Nephron (organoid): ENCODE measurements around the gene SLC6A3.
"Not testable (repeated sequence)": the region's sequence is repeated elsewhere in the genome, so short reads cannot be mapped to it uniquely, and the experiment has no call there.

Experiments
- H3K27ac Mint-ChIP-seq, 3 experiments: 2 replicates each; pipeline ENCODE4 v1.8.0; 2020; ENCODE audit warnings: mixed read lengths in 3 of 3, mild to moderate bottlenecking in 2 of 3, moderate library complexity in 1 of 3
- H3K27me3 Mint-ChIP-seq: 2 replicates; pipeline ENCODE4 v1.8.0; 2021; ENCODE audit warnings: low read depth, mild to moderate bottlenecking, moderate library complexity, mixed read lengths
- H3K36me3 Mint-ChIP-seq: 2 replicates; pipeline ENCODE4 v1.8.0; 2020; ENCODE audit warnings: low read depth, mixed read lengths
- H3K4me1 Mint-ChIP-seq: 2 replicates; pipeline ENCODE4 v1.8.0; 2020; ENCODE audit warnings: mixed read lengths
- H3K4me3 Mint-ChIP-seq, 3 experiments: 2 replicates each; pipeline ENCODE4 v1.8.0; 2020; ENCODE audit warnings: mild to moderate bottlenecking in 3 of 3, mixed read lengths in 3 of 3, moderate library complexity in 2 of 3
- H3K9me3 Mint-ChIP-seq: 2 replicates; pipeline ENCODE4 v1.8.0; 2020; ENCODE audit warnings: mixed read lengths
- TF ChIP-seq, protein P1 (sequence below), 3 experiments: fragments of 200-600 bp; sonication (generic); IDR thresholded peaks; one replicate each; pipeline ENCODE4 v1.5.0; 2021; ENCODE audit warnings: antibody characterized with exemption in 3 of 3; ENCODE audit not compliant: unreplicated experiment in 3 of 3

Gene SLC6A3

GRCh38 chr5:1476181-1476966 is 31.1 kb upstream of the SLC6A3 start:
- no peak overlapping the region for H3K27ac Mint-ChIP-seq
- H3K4me3 Mint-ChIP-seq = no peak overlapping the region
- H3K27me3 Mint-ChIP-seq = no peaks in the 10 kb centered on the region
- H3K36me3 Mint-ChIP-seq = peaks cover 21% of the 10 kb centered on the region
- TF ChIP-seq, protein P1, sequence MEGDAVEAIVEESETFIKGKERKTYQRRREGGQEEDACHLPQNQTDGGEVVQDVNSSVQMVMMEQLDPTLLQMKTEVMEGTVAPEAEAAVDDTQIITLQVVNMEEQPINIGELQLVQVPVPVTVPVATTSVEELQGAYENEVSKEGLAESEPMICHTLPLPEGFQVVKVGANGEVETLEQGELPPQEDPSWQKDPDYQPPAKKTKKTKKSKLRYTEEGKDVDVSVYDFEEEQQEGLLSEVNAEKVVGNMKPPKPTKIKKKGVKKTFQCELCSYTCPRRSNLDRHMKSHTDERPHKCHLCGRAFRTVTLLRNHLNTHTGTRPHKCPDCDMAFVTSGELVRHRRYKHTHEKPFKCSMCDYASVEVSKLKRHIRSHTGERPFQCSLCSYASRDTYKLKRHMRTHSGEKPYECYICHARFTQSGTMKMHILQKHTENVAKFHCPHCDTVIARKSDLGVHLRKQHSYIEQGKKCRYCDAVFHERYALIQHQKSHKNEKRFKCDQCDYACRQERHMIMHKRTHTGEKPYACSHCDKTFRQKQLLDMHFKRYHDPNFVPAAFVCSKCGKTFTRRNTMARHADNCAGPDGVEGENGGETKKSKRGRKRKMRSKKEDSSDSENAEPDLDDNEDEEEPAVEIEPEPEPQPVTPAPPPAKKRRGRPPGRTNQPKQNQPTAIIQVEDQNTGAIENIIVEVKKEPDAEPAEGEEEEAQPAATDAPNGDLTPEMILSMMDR (IDR thresholded peaks at IDR 0.05; ENCODE audit: unreplicated experiment in 3 of 3) = no peak
- H3K4me1 Mint-ChIP-seq = no peaks in the 10 kb centered on the region
- H3K9me3 Mint-ChIP-seq = no peaks in the 10 kb centered on the region

- H3K4me3 Mint-ChIP-seq, H3K27me3 Mint-ChIP-seq, H3K9me3 Mint-ChIP-seq, H3K4me1 Mint-ChIP-seq, H3K27ac Mint-ChIP-seq: not testable (repeated sequence)
- H3K36me3 Mint-ChIP-seq = peaks cover 23% of the 10 kb centered on the region
These were observed 30.3 kb upstream of the SLC6A3 start for GRCh38 chr5:1475544-1475900.

GRCh38 chr5:1474866-1475543 is 29.8 kb upstream of the SLC6A3 start:
- no peaks in the 10 kb centered on the region for H3K27me3 Mint-ChIP-seq
- H3K36me3 Mint-ChIP-seq = peaks cover 23% of the 10 kb centered on the region
- TF ChIP-seq, protein P1 (IDR thresholded peaks at IDR 0.05; ENCODE audit: unreplicated experiment in 3 of 3) = no peak
- no peak overlapping the region for H3K4me3 Mint-ChIP-seq
- no peak overlapping the region for H3K27ac Mint-ChIP-seq
- H3K4me1 Mint-ChIP-seq = no peaks in the 10 kb centered on the region
- H3K9me3 Mint-ChIP-seq = no peaks in the 10 kb centered on the region

- Mint-ChIP-seq H3K27ac (no peak overlapping the region), H3K36me3 (peaks cover 23% of the 10 kb centered on the region)
These were observed 29.1 kb upstream of the SLC6A3 start for GRCh38 chr5:1474183-1474839.

GRCh38 chr5:1473746-1474145 is 28.5 kb upstream of the SLC6A3 start:
- Mint-ChIP-seq H3K9me3 (no peaks in the 10 kb centered on the region), H3K36me3 (peaks cover 23% of the 10 kb centered on the region), H3K27ac (no peak overlapping the region), H3K4me1 (no peaks in the 10 kb centered on the region), H3K4me3 (no peak overlapping the region), H3K27me3 (no peaks in the 10 kb centered on the region)
- TF ChIP-seq, protein P1 (IDR thresholded peaks at IDR 0.05; ENCODE audit: unreplicated experiment in 3 of 3) = no peak

More at GRCh38 chr5:1474183-1474839, 29.1 kb upstream of the SLC6A3 start:
- Mint-ChIP-seq H3K9me3 (no peaks in the 10 kb centered on the region), H3K4me1 (no peaks in the 10 kb centered on the region), H3K27me3 (no peaks in the 10 kb centered on the region), H3K4me3 (no peak overlapping the region)
- TF ChIP-seq, protein P1 (IDR thresholded peaks at IDR 0.05; ENCODE audit: unreplicated experiment in 3 of 3) = no peak

DNA sequence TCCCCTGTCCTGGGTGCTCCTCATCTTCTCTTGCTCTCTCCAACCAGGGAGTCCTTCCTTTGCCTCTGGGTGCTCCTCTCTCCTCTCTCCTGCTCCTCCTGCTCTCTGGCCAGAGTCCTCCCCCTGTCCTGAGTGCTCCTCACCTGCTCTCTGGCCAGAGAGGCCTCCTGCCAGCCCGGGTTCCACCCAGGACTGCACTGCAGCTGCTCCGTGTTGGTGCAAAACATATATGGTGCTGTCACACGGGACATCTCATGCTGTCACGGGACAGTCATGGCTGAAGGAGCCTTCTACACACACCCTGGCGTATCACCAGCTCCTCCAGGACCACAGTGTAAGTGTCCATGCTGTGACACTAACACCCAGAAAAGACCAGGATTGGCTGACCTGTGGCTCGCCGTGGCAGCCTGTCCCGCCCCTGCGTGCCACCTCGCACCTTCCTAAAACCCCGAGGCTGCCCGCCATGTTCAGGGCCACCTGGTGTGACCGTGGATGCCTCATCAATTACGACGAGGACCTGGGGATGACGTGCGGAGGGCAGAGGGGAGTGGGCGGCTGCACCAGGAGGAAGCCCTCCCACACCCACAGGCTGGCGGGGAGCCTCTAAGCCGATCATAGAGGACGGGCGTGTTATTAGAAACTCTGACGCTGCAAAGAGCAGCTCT is 27.9 kb upstream of the SLC6A3 start:
- Mint-ChIP-seq H3K27me3 (no peaks in the 10 kb centered on the region), H3K9me3 (no peaks in the 10 kb centered on the region), H3K4me3 (no peak overlapping the region), H3K4me1 (no peaks in the 10 kb centered on the region), H3K27ac (no peak overlapping the region), H3K36me3 (peaks cover 27% of the 10 kb centered on the region)
- TF ChIP-seq, protein P1 (IDR thresholded peaks at IDR 0.05; ENCODE audit: unreplicated experiment in 3 of 3) = no peak
